ENCODE measurements around the gene SEL1L3.

- TF ChIP-seq POLR2AphosphoS5 (IDR thresholded peaks at IDR 0.05; ENCODE audit: low read depth, low read length) (no peak), SIN3A (IDR thresholded peaks at IDR 0.05; ENCODE audit: borderline replicate concordance, insufficient read depth, low read length) (no peak), TAF1 (IDR thresholded peaks at IDR 0.05; ENCODE audit: borderline replicate concordance, insufficient read depth, low read length) (no peak), REST (IDR thresholded peaks at IDR 0.05; ENCODE audit: insufficient read depth in 1 of 2, low read depth in 2 of 2, low read length in 2 of 2) (no peak)
Measured at GRCh38 chr4:25888781-25889180, 26.0 kb upstream of the SEL1L3 start.

Measured in PFSK-1 (cell line).